Jurkat, Clone E6-1 (cell line): ENCODE data around the gene PDLIM1.

ENCODE experiments used
- DNase-seq: peaks from one replicate; pipeline ENCODE4 v3.0.0-alpha.2; 2011; ENCODE audit warnings: low read depth, low spot score
- H3K4me3 ChIP-seq: 2 replicates; pipeline ENCODE4 v1.5.1; 2011; ENCODE audit warnings: mild to moderate bottlenecking, low read length, control low read depth, moderate library complexity

The PDLIM1 gene

DNA sequence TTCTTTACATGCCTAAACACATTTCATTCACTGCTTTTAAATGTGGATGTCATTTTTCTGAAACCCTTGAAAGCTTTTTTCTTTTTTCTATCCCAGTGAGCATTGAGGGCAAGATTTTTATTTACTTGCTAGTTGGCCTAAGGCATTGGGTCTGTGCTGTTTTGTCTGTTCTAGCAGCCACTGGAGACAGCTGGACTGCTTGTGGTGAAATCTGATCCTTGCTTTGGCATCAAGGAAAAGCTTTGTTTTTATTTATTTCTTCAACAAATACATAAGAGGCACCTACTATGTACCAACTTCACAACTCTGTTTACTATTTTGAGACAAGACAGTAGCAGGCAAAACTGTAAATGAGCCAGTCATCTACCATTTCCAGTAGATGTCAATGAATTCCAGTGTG is 28.4 kb upstream of the PDLIM1 start:
- no peak for DNase-seq
- H3K4me3 ChIP-seq, result no peak overlapping the region

DNA sequence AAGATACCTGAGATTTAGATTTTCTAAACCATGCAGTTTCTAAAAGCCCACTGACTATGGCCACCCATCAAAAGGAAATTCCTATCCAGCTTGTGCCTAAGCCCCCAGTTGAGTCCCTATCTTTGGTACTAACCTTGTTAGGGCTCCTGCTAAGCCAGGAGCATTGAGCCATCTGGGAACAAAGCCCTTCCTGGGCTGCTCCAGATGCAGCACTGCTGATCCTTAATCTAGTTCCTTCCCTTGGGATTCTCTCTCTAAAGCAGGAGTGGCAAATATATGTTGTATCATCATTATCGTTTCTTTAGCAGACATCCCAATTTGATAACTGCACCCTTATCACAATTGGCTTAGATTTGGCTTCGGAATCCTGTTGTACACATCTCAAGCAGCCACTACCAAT is 24.7 kb upstream of the PDLIM1 start:
- DNase-seq, result no peak
- no peak overlapping the region for H3K4me3 ChIP-seq

DNA sequence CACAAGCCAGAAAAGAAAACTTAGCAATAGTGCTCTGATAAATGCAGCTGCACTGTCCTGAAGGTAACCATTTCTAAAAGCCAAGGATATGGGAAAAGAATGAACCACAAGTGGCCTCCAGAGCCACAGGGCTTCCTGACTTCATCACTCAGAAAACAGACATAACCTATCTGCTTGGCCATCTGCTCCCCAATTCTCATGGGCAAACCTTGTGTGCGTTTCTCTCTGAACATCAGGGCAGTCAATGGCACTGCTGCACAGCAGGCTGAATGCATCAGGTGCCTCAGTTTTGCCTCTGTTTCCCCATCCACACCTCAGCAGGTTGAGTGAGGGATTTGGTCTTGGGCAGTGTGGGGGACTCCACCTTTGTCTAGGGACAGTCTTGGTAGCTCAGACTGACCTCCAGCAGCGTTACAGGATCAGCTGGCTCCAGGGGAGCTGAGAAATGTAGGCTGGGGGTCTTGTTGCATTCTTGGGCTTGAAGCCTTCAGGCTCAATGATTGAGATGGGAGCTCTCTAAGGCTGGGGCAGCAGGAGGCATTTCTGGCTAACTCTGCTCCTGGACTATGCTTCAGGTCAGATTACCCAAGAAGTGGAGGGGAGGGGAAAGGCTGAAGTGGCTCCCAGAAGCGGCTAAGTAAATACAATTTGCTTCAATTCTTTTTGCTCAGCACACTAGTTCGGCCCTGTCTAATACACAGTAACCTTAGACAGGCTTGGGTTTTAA is 23.6 kb upstream of the PDLIM1 start:
- DNase-seq, result no peak
- no peak overlapping the region for H3K4me3 ChIP-seq

DNA sequence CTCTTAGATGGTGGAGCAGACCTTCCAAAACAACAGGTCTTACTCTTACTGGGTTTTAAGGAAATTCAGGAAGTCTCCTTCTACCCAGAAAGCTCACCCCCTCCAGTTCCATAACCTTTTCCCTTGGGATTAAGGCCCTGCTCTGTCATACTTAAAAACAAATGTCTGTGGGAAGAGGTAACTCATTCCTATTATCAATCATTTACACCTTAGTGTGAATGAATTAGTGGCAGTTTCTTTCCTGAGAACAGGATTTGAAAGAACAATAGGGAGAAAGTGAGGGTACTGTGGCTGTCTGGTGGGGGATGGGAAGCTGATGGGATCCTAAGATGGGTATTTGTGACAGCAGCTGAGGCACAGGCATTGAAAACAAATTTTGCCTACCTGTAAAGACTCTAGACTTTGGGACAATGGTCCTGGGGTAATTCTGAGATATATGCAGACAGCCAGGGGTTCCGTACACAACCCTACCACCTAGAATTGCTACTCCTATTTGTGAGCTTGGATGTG is 22.2 kb upstream of the PDLIM1 start:
- no peak for DNase-seq
- H3K4me3 ChIP-seq, result no peak overlapping the region

DNA sequence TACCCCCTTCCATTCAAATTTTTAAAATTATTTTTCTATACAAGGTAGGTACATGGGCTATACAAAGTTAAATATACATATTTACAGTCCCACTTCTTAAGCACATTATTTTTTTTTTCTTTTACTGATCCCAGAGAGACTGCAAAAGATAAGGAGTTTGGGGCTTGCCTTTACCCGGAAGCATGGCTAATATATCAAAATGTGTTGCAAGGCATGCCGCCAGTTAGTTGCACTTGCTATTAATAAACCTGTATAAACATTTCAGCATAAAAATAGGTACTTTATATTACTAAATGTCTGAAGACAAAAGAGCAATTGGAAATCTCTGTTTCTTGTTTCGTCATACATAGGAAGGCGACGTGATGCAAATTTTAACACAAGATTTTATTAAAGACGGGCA is 21.5 kb upstream of the PDLIM1 start:
- no peak overlapping the region for H3K4me3 ChIP-seq
- no peak for DNase-seq

DNA sequence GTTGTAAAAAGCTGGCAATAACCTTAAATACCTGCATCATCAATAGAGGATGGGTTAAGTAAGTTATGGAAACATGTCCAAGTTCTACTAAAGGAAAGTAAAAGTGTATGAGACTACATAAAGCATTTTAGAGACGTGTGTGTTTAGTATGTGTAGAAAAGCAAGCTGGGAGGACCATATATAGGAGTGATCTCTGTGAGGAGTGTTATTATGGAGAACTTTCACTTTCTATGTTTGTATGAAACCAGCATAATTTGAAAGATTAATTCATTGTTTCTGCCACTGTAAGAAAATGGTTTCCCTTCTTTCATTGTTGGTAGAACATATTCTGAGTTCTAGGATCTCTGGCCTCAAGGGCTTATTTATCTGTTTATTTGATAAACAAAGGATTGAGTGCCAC is 19.2 kb upstream of the PDLIM1 start:
- H3K4me3 ChIP-seq, result no peak overlapping the region
- no peak for DNase-seq

DNA sequence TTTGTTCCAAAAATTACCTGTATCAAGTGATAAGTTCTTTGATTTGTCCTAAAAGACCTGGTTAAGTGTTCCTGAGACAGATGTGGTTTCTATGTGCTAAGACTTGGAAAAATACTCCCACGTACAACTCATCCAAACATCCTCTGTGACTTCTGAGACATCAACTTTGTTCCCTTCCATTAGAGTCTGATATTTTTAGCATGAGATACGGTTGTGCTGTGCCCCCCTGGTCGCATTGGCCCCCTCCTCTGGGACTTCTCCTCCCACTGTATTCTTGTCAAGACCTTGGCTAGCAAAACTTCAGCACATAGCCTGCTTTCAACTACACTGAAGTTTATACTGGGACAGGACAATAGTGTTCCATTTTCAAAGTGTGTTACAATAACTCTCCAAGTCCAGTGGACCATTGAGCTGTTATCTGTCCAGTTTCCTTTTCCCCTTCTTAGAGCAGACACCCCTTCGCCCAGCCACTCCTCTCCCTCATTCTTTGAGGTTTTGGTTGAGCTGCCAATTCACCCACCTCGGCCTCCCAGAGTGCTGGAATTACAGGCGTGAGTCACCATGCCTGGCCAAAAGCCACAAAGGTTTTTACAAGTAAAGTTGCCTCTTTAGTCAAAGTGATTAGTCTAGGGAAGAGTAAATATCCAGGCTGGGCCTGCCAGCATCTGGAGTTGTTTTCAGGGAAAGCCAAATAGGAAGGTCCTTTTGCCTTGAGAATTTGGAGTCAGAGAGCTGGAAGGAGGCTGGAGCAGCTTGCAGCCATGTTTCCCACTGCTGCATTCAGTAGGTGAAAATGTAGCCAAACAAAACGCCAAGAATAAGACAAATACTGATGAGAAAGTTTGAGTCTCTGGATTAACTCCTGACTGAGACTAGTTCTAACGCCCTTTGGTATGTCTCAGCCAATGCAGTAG is 17.8 kb upstream of the PDLIM1 start:
- no peak overlapping the region for H3K4me3 ChIP-seq

DNA sequence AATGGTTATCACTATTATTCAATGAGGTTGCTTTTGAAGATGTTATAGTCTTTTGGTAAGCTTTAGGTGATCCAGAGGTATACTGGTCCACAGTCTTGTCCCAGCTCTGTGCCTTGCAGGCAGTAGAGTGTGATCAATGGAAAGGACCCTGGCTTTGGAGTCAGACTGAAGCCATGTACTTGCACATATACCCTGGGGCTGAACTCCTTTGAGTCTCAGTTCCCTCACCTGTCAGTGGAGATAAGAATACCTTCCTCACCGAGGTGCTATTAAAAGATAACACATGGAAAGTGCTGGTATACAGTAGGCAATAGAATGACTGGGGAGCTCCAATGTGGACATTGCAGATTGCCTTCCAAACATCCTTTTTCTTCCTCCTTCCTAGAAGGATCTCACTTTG is 16.0 kb upstream of the PDLIM1 start:
- H3K4me3 ChIP-seq, result no peak overlapping the region
- DNase-seq, result no peak

More for the DNA sequence above, 17.8 kb upstream of the PDLIM1 start:
- DNase-seq, result no peak

DNA sequence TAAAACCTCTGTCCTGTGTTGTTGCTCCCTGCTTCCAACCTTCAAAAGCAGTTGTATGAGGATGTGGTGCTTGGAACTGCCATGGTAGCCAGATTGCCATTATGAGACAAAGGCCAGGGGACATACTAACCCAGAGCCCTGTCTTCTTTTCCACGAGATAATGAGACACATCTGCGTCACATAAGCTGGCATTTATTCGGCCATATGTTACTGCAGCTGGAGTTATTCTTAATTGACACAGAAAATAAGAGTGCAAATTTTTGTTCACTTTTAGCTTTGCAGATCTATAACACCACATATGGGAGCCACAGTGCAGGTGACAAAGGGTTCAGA is 15.5 kb upstream of the PDLIM1 start:
- no peak overlapping the region for H3K4me3 ChIP-seq
- DNase-seq, result no peak

DNA sequence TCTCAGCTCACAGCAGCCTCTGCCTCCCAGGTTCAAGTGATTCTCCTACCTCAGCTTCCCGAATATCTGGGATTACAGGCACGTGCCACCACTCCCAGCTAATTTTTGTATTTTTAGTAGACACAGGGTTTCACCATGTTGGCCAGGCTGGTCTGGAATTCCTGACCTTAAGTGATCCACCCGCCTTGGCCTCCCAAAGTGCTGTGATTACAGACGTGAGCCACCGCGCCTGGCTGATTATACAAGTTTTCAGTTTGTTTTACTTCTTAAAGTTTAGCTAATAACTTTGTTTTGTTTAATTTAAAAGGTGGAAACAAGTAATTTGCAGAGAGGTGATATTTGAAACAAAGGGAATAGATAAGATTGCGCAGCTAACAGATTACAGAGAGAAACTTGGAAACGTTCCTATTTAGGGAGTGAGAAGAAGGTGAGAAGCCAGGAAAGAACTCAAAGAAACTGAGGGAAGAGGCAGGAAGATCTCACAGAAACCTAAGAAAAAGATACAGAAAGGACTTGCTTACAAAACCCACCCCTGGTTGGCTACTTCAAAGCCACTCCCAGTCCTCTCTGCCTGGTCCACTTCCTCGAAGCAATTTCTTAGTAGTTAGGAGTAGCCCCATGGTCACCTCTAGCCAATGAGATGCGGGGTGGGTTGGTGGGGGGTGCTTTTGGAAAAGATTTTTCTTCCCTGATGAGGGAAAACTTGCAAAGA is 15.0 kb upstream of the PDLIM1 start:
- no peak overlapping the region for H3K4me3 ChIP-seq
- DNase-seq, result no peak

DNA sequence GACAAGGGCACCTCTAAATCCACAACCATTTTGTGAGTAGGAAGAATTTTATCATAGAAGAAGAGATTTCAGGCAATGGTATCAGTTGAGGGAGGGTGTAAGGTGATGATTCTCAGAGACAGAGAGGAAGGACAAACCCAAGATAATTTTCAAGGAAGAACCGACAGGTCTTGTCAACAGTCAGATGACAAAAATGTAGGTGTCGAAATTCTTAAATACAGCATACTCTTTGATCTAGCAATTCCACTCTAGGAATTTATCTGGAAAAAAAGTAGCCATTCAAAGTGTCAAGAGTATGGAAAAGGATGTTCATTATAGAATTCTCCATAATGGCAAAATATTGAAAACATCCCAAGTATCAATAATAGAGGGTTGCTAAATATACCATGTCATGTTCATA is 14.2 kb upstream of the PDLIM1 start:
- H3K4me3 ChIP-seq, result no peak overlapping the region
- DNase-seq, result no peak

DNA sequence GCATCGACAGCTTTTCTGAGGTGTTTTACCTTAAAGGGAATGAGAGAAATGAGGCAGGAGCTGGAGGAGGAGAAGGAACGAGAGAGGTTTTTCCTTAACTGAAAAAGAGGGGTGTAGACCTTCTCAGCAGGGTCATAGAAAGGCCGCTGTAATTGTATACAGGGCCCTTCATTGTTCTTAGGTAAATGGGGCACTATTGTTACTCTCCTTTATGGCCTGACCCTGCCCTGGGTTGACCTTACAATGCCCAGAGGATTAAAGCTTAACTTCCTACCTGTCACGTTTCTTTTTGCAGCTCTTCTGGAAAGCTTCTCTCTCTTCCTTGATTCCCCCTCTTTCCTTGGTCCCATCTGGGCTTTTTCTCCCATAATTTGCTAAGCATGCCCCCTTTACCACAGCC is 13.7 kb upstream of the PDLIM1 start:
- H3K4me3 ChIP-seq, result no peak overlapping the region
- DNase-seq, result no peak

DNA sequence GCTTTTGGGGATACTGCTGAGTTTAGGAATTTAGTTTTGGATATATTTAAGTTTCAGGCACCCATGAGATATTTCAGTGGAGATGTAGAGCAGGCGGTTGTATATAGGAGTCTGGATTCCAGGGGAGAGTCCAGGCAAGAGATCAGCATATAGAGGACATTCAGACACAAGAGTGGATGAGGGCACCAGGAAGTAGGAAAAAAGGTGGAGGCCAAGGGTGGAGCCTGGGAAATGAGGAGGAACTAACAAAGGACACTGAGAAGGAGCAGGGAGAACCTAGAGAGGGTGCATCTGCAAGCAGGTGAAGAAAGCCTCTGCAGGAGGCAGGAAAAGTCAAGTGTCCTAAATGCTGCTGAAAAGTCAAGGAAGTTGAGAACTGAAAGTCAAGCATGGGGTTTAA is 13.1 kb upstream of the PDLIM1 start:
- no peak overlapping the region for H3K4me3 ChIP-seq
- DNase-seq, result no peak

DNA sequence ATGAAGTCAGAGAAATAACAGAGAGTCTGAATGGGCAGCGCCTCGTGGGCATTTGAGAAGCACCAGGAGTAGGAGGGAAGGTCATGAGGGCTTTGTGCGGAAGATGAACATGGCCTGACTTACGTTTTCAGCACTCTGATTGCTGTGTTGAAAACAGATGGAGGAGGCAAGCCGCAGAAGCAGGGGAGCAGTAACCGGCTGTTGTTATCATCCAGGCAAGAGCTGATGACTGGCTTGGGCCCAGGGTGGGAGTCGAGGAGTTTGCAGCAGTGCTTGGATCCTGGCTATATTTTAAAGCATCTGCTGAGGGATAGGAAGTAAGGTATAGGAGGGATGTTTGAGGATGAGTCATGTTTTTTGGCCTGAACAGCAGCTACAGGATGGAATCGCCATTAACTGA is 12.7 kb upstream of the PDLIM1 start:
- no peak for DNase-seq
- H3K4me3 ChIP-seq, result no peak overlapping the region

DNA sequence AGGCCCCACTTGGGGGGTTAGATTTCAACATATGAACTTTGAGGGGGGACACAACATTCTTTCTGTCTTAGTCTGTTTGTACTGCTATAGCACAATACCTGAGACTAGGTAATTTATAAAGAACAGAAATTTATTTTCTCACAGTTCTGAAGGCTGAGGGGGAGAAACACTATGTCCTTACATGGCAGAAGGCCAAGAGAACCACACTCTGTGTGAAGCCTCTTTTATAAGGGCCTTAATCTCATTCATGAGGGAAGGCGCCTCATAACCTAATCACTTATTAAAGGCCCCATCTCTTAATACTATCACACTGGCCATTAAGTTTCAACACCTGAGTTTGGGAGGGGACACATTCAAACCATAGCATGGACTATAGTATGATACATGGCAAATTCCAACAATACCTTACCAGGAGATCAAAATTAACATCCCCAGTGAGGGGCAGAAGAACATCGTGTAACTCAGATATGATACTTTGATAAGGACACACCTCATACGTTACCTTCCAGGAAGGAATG is 9.3 kb upstream of the PDLIM1 start:
- DNase-seq, result no peak
- H3K4me3 ChIP-seq, result no peak overlapping the region

DNA sequence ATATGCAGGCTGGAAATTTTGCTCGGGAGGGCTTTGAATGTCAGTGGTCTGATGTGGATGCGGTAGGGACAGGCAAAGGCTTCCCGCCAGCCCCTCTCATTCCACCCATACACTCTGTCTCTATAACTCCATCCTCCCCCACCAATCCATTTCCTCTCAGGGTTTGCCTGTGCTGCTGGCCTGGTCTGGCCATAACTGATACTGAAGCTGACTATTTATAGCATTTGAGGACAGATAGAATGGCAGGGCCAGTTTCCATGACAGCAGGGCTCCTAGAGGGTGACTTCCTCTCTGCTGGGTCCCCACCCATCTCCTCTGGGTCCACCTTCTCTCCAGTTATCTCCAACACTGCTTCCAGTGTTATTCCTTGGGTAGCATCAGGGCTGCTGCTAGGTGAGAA is 6.6 kb upstream of the PDLIM1 start:
- no peak for DNase-seq
- H3K4me3 ChIP-seq, result no peak overlapping the region

DNA sequence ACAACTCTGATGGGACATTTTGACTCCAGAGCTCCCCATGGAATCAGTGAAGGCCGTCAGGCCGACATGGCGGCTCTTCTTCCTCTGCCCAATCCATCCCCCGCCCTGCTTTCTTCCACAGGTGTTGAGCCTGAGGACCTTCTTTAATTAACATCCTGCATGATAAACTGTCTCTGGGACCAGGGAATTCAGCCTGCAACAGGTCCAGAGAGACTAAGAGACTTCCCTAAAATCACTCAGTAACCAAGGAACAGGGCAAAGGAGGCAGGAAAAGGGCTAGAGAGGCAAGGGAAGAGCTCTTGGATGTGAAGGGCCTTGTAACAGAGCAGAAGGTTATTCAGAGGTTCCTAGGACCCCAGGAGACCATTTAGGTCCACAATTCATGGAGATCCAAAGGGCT is 6.0 kb upstream of the PDLIM1 start:
- DNase-seq, result no peak
- H3K4me3 ChIP-seq, result no peak overlapping the region

DNA sequence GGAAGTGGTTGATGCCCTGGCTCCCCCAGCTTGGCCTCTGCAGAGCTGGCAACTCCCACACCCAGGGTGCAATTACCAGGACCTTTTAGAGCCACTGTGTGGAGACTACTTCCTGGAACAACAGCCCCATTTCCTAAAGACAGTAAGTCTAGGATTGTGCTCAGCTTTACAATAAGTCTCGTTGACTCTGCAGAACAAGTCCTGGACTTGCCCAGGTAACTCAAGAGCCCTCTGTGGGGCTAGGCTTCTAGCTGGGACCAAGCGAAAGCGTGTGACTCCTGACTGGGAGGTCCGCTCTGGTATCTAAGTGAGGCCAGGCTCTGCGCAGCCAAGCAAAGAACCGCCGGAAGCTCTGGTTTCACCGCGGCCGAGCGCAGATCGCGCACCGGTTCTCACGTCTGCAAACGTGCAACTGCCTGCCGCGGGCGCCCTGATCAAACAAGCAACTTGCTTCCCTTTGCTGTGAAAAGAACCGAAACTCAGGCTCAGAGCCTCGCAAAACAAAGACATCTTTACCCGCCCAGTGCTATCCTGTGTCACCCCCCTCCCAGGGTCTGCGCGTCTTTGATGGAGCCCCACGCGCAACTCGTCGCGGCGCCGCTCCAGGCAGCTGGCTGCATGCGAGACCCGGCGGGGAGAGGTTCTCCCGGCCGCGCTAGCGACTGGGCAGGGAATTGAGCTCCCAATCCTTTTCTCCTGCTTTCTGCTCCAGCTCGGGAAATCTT is 4.4 kb upstream of the PDLIM1 start:
- H3K4me3 ChIP-seq, result peak overlapping the region; percentile 42
- peak; percentile 83 for DNase-seq

DNA sequence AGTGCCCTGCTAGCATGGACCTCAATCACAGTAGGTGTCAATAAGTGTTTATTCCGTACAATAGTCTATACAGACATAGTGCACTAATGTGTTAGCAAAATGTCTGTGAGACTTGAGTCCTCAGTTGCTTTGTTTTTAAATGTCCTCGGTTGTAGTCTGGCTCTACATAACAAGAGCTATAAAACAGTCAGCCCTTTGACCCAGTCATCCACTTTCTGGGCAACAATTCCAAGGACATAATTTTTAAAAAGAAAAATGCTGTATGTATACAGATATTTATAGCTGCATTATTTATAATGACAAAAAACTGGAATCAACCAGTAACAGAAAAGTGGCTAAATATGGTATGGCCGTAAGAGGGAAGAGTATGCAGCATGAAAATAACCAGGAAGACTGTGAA is 2.8 kb upstream of the PDLIM1 start:
- DNase-seq, result no peak
- no peak overlapping the region for H3K4me3 ChIP-seq
